ENCODE results near the gene TICAM1. TPM values are rescaled to one million over a fixed set of nuclear protein-coding genes. Genes with fewer than 3 reads are reported as not detected.

Gene TICAM1
- total and polyA plus RNA-seq, 4 donors: 2.1 to 8.6 (median 5.5) TPM

DNA sequence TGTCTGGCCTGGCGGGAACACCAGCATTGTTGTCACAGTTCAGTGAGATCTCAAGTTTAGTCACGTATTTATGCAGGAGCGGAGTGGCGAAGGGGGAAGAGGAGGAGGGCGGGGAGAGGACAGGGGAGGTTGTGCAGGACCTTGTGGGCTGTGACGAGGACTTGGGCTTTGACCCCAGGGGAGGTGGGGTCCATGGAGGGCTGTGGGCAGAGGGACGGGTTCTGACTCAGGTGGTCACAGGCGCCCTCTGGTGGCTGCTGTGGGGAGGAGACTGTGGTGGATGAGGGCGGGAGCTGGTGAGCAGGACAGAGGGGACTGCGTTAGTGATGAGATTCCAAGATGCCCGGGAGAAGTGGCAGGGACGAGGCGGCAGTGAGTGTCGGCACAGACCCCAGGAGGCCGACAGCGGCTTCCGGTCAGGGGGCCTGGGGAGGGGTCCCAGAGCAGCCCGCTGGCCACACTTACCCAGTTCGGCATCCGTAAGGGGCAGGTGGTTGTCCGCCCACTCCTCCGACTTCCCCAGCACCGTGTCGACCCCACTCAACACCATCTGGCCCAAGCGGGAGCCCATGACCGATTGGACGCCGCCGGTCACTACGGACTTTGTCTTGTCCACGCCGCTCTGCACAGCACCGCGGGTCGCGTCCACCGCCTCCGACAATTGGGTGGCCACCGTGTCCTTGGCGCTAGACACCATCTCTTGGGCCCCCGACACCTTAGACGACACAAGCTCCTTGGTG, 20.2 kb upstream of the TICAM1 start:
- TF ChIP-seq FOXA1 (IDR thresholded peaks at IDR 0.05) (no peak), YY1 (IDR thresholded peaks at IDR 0.05) (no peak), SP1 (IDR thresholded peaks at IDR 0.05) (no peak), RXRA (IDR thresholded peaks at IDR 0.05) (no peak), TAF1 (conservative IDR thresholded peaks at IDR 0.05) (no peak), GABPA (IDR thresholded peaks at IDR 0.05 in 1 of 2, conservative IDR thresholded peaks at IDR 0.05 in 1 of 2) (no peak), EGR1 (IDR thresholded peaks at IDR 0.05; ENCODE audit: low read depth in 2 of 2) (no peak), RAD21 (IDR thresholded peaks at IDR 0.05) (peak; percentile 83 to 90), NR2F2 (IDR thresholded peaks at IDR 0.05) (no peak), HNF4A (conservative IDR thresholded peaks at IDR 0.05) (peak in 1 of 2 donors; percentile 13)
- TF ChIP-seq, protein P1, sequence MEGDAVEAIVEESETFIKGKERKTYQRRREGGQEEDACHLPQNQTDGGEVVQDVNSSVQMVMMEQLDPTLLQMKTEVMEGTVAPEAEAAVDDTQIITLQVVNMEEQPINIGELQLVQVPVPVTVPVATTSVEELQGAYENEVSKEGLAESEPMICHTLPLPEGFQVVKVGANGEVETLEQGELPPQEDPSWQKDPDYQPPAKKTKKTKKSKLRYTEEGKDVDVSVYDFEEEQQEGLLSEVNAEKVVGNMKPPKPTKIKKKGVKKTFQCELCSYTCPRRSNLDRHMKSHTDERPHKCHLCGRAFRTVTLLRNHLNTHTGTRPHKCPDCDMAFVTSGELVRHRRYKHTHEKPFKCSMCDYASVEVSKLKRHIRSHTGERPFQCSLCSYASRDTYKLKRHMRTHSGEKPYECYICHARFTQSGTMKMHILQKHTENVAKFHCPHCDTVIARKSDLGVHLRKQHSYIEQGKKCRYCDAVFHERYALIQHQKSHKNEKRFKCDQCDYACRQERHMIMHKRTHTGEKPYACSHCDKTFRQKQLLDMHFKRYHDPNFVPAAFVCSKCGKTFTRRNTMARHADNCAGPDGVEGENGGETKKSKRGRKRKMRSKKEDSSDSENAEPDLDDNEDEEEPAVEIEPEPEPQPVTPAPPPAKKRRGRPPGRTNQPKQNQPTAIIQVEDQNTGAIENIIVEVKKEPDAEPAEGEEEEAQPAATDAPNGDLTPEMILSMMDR (IDR thresholded peaks at IDR 0.05; ENCODE audit: low read depth, low read length, missing input control): peak; percentile 79
- TF ChIP-seq, protein P2, sequence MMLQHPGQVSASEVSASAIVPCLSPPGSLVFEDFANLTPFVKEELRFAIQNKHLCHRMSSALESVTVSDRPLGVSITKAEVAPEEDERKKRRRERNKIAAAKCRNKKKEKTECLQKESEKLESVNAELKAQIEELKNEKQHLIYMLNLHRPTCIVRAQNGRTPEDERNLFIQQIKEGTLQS (IDR thresholded peaks at IDR 0.05): no peak
- H3K27ac ChIP-seq (ENCODE audit: low read depth in 1 of 2, low read length in 2 of 2): no peak overlapping the region
- peaks cover 0 to 3% (median 1%) of the 10 kb centered on the region in 4 donors for H3K4me1 ChIP-seq (ENCODE audit: control insufficient read depth in 4 of 4, insufficient read depth in 4 of 4, low read length in 3 of 4)
- no peaks in the 10 kb centered on the region for H3K27me3 ChIP-seq (ENCODE audit: control insufficient read depth in 4 of 4, insufficient read depth in 4 of 4, low read length in 3 of 4)
- WGBS: 80% methylated on average over 42 of the region's 42 CpGs
- no peak overlapping the region for H3K4me3 ChIP-seq (ENCODE audit: low read depth in 1 of 3, low read length in 3 of 3)
- no peaks in the 10 kb centered on the region for H3K9me3 ChIP-seq (ENCODE audit: control insufficient read depth in 4 of 4, low read length in 3 of 4)
- H3K36me3 ChIP-seq (ENCODE audit: control insufficient read depth in 4 of 4, insufficient read depth in 3 of 4, low read depth in 1 of 4, low read length in 3 of 4): peaks cover 3 to 21% (median 9%) of the 10 kb centered on the region in 4 donors
- H3K9ac ChIP-seq (ENCODE audit: low read depth in 1 of 2, low read length in 2 of 2): no peak overlapping the region
- DNase-seq (ENCODE audit: low spot score): peak; percentile 85

DNA sequence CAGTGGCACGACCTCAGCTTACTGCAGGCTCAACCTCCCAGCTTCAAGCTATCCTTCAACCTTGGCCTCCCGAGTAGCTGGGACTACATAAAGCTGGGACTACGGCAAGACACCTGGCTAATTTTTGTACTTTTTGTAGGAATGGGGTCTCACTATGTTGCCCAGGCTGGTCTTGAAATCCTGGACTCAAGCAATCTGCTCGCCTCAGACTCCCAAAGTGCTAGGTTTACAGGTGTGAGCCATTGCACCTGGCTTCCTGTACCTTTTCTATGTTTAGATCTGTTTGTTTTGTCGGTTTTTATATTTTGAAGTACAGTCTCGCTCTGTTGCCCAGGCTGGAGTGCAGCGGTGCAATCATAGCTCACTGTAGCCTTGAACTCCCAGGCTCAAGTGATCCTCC, 17.5 kb upstream of the TICAM1 start:
- no peaks in the 10 kb centered on the region for H3K27me3 ChIP-seq (ENCODE audit: control insufficient read depth in 4 of 4, insufficient read depth in 4 of 4, low read length in 3 of 4)
- H3K9ac ChIP-seq (ENCODE audit: low read depth in 1 of 2, low read length in 2 of 2): no peak overlapping the region
- no peak overlapping the region for H3K4me3 ChIP-seq (ENCODE audit: low read depth in 1 of 3, low read length in 3 of 3)
- H3K4me1 ChIP-seq (ENCODE audit: control insufficient read depth in 4 of 4, insufficient read depth in 4 of 4, low read length in 3 of 4): peaks cover 0 to 11% (median 8%) of the 10 kb centered on the region in 4 donors
- 96% methylated on average over 7 of the region's 7 CpGs for WGBS
- TF ChIP-seq TAF1 (conservative IDR thresholded peaks at IDR 0.05): no peak
- TF ChIP-seq HNF4A (conservative IDR thresholded peaks at IDR 0.05): no peak
- no peak for TF ChIP-seq GABPA (IDR thresholded peaks at IDR 0.05 in 1 of 2, conservative IDR thresholded peaks at IDR 0.05 in 1 of 2)
- TF ChIP-seq, protein P2 (IDR thresholded peaks at IDR 0.05): no peak
- no peak for TF ChIP-seq NR2F2 (IDR thresholded peaks at IDR 0.05)
- TF ChIP-seq EGR1 (IDR thresholded peaks at IDR 0.05; ENCODE audit: low read depth in 2 of 2): no peak
- TF ChIP-seq, protein P3, sequence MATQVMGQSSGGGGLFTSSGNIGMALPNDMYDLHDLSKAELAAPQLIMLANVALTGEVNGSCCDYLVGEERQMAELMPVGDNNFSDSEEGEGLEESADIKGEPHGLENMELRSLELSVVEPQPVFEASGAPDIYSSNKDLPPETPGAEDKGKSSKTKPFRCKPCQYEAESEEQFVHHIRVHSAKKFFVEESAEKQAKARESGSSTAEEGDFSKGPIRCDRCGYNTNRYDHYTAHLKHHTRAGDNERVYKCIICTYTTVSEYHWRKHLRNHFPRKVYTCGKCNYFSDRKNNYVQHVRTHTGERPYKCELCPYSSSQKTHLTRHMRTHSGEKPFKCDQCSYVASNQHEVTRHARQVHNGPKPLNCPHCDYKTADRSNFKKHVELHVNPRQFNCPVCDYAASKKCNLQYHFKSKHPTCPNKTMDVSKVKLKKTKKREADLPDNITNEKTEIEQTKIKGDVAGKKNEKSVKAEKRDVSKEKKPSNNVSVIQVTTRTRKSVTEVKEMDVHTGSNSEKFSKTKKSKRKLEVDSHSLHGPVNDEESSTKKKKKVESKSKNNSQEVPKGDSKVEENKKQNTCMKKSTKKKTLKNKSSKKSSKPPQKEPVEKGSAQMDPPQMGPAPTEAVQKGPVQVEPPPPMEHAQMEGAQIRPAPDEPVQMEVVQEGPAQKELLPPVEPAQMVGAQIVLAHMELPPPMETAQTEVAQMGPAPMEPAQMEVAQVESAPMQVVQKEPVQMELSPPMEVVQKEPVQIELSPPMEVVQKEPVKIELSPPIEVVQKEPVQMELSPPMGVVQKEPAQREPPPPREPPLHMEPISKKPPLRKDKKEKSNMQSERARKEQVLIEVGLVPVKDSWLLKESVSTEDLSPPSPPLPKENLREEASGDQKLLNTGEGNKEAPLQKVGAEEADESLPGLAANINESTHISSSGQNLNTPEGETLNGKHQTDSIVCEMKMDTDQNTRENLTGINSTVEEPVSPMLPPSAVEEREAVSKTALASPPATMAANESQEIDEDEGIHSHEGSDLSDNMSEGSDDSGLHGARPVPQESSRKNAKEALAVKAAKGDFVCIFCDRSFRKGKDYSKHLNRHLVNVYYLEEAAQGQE (IDR thresholded peaks at IDR 0.05): no peak
- TF ChIP-seq, protein P1 (IDR thresholded peaks at IDR 0.05; ENCODE audit: low read depth, low read length, missing input control): no peak
- no peak for TF ChIP-seq FOXA2 (IDR thresholded peaks at IDR 0.05)
- H3K27ac ChIP-seq (ENCODE audit: low read depth in 1 of 2, low read length in 2 of 2): no peak overlapping the region
- H3K9me3 ChIP-seq (ENCODE audit: control insufficient read depth in 4 of 4, low read length in 3 of 4): no peaks in the 10 kb centered on the region
- DNase-seq (ENCODE audit: low spot score): no peak
- peaks cover 6 to 18% (median 10%) of the 10 kb centered on the region in 4 donors for H3K36me3 ChIP-seq (ENCODE audit: control insufficient read depth in 4 of 4, insufficient read depth in 3 of 4, low read depth in 1 of 4, low read length in 3 of 4)

Measured in liver (tissue), 9 donors.